ENCODE results near the gene KLF12.

- TF ChIP-seq, protein P1, sequence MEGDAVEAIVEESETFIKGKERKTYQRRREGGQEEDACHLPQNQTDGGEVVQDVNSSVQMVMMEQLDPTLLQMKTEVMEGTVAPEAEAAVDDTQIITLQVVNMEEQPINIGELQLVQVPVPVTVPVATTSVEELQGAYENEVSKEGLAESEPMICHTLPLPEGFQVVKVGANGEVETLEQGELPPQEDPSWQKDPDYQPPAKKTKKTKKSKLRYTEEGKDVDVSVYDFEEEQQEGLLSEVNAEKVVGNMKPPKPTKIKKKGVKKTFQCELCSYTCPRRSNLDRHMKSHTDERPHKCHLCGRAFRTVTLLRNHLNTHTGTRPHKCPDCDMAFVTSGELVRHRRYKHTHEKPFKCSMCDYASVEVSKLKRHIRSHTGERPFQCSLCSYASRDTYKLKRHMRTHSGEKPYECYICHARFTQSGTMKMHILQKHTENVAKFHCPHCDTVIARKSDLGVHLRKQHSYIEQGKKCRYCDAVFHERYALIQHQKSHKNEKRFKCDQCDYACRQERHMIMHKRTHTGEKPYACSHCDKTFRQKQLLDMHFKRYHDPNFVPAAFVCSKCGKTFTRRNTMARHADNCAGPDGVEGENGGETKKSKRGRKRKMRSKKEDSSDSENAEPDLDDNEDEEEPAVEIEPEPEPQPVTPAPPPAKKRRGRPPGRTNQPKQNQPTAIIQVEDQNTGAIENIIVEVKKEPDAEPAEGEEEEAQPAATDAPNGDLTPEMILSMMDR (IDR thresholded peaks at IDR 0.05 in 4 of 5, conservative IDR thresholded peaks at IDR 0.05 in 1 of 5): no peak
- no peak for TF ChIP-seq POLR2A (IDR thresholded peaks at IDR 0.05)
Measured at GRCh38 chr13:74110053-74110452, 24.2 kb downstream of the KLF12 start.

All from gastrocnemius medialis (tissue), 4 donors.